Gastrocnemius medialis (tissue), 4 donors: ENCODE data around the gene MRPL32. TPM values are rescaled to one million over a fixed set of nuclear protein-coding genes. Genes with fewer than 3 reads are reported as not detected.

Experiments
- ATAC-seq, 2 donors: fragments of 150-250 bp; one replicate each; pipeline ENCODE4 v1.9.1; 2016
- DNase-seq, 2 donors: peaks; one replicate each; pipeline ENCODE4 v3.0.0-alpha.2; 2019
- H3K27ac ChIP-seq, 4 donors: fragments of 200-600 bp; sonication (generic); 1 replicate in 1 of 4; 2 replicates in 3 of 4; pipeline ENCODE4 v1.5.1; 2016 to 2018; ENCODE audit warnings: mild to moderate bottlenecking in 2 of 4, moderate library complexity in 1 of 4
- H3K27me3 ChIP-seq, 3 donors: fragments of 200-600 bp; sonication (generic) in 2 of 3; 1 replicate in 1 of 3; 2 replicates in 2 of 3; pipeline versions ENCODE4 v1.5.1 to v1.6.0; 2016 to 2019; ENCODE audit warnings: mild to moderate bottlenecking in 1 of 3, moderate library complexity in 1 of 3
- H3K36me3 ChIP-seq, 2 donors: fragments of 200-600 bp; sonication (generic) in 1 of 2; one replicate each; pipeline ENCODE4 v1.5.1; 2017 to 2018
- H3K4me1 ChIP-seq, 2 donors: fragments of 200-600 bp; sonication (generic) in 1 of 2; one replicate each; pipeline ENCODE4 v1.5.1; 2016 to 2017; ENCODE audit warnings: mild to moderate bottlenecking in 2 of 2
- H3K4me3 ChIP-seq, 4 donors: fragments of 200-600 bp; sonication (generic) in 3 of 4; 1 replicate in 1 of 4; 2 replicates in 3 of 4; pipeline ENCODE4 v1.5.1; 2016 to 2019; ENCODE audit warnings: mild to moderate bottlenecking in 2 of 4
- H3K9me3 ChIP-seq, 3 donors: fragments of 200-600 bp; sonication (generic) in 2 of 3; 1 replicate in 1 of 3; 2 replicates in 2 of 3; pipeline ENCODE4 v1.5.1; 2016 to 2019
- CTCF ChIP-seq, 5 experiments: fragments of 450-650 bp in 3 of 5; fragments of 200-600 bp in 2 of 5; sonication (generic) in 2 of 5; IDR thresholded peaks in 4 of 5; conservative IDR thresholded peaks in 1 of 5; 1 replicate in 4 of 5; 2 replicates in 1 of 5; pipeline ENCODE4 v1.5.1; 2016 to 2019; ENCODE audit warnings: antibody characterized with exemption in 5 of 5, mild to moderate bottlenecking in 3 of 5, moderate library complexity in 3 of 5
- POLR2A ChIP-seq, 2 donors: fragments of 450-650 bp; IDR thresholded peaks; one replicate each; pipeline ENCODE4 v1.6.1; 2017; ENCODE audit warnings: antibody characterized with exemption in 2 of 2, mild to moderate bottlenecking in 2 of 2, moderate library complexity in 2 of 2
- in situ Hi-C, 4 donors: fragments of 200-750 bp; cut with MboI; loops; one replicate each; pipeline versions ENCODE4 v1.15.0 to v1.8.0; 2017; ENCODE audit warnings: low sequenced_read_pairs in 4 of 4
- intact Hi-C: fragments of 100-400 bp; cut with DNase I; formaldehyde crosslinking; loops from one replicate; pipeline ENCODE4 v1.15.1; 2023; ENCODE audit warnings: low total_unique reads
- total RNA-seq, 4 donors: library from RNA; depleted of rRNA; stranded (reverse); fragments of >200 nt; gene quantifications; one replicate each; pipeline versions ENCODE4 v1.1.0 to v1.2.3, GENCODE V29; 2016

Gene MRPL32
- total RNA-seq, 4 donors from 2014 or later: 42.6 to 59.2 (median 56.8) TPM

- Histone ChIP-seq H3K4me3 (no peak overlapping the region), H3K27me3 (no peaks in the 10 kb centered on the region), H3K4me1 (no peaks in the 10 kb centered on the region), H3K27ac (no peak overlapping the region), H3K9me3 (no peaks in the 10 kb centered on the region), H3K36me3 (no peaks in the 10 kb centered on the region)
- in situ Hi-C loops (no loop called here), intact Hi-C loops (no loop called here)
- ATAC-seq (no peak), DNase-seq (no peak)
- no peak for TF ChIP-seq POLR2A (IDR thresholded peaks at IDR 0.05)
- TF ChIP-seq CTCF (IDR thresholded peaks at IDR 0.05 in 4 of 5, conservative IDR thresholded peaks at IDR 0.05 in 1 of 5): no peak
Measured at GRCh38 chr7:42980084-42980483, 47.9 kb downstream of the MRPL32 start.

- Histone ChIP-seq H3K27ac (no peak overlapping the region), H3K4me1 (no peaks in the 10 kb centered on the region), H3K4me3 (no peak overlapping the region), H3K9me3 (no peaks in the 10 kb centered on the region), H3K27me3 (no peaks in the 10 kb centered on the region), H3K36me3 (no peaks in the 10 kb centered on the region)
- in situ Hi-C loops (no loop called here), intact Hi-C loops (no loop called here)
- DNase-seq (no peak), ATAC-seq (no peak)
- TF ChIP-seq CTCF (IDR thresholded peaks at IDR 0.05 in 4 of 5, conservative IDR thresholded peaks at IDR 0.05 in 1 of 5) (no peak), POLR2A (IDR thresholded peaks at IDR 0.05) (no peak)
Measured at GRCh38 chr7:42980514-42980913, 48.3 kb downstream of the MRPL32 start.

GRCh38 chr7:42981601-42982000 lies 49.4 kb downstream of the MRPL32 start:
- H3K27me3 ChIP-seq: no peaks in the 10 kb centered on the region
- DNase-seq: no peak
- H3K4me3 ChIP-seq: no peak overlapping the region
- in situ Hi-C loops: no loop called here
- no peak for TF ChIP-seq POLR2A (IDR thresholded peaks at IDR 0.05)
- no peak for TF ChIP-seq CTCF (IDR thresholded peaks at IDR 0.05 in 4 of 5, conservative IDR thresholded peaks at IDR 0.05 in 1 of 5)
- H3K9me3 ChIP-seq: no peaks in the 10 kb centered on the region
- ATAC-seq: no peak
- no peak overlapping the region for H3K27ac ChIP-seq
- no peaks in the 10 kb centered on the region for H3K4me1 ChIP-seq
- intact Hi-C loops: no loop called here
- no peaks in the 10 kb centered on the region for H3K36me3 ChIP-seq

GRCh38 chr7:42982604-42983115 lies 50.5 kb downstream of the MRPL32 start:
- no peaks in the 10 kb centered on the region for H3K27me3 ChIP-seq

More at GRCh38 chr7:42982604-42983115, 50.5 kb downstream of the MRPL32 start:
- intact Hi-C loops: no loop called here
- ATAC-seq (no peak), DNase-seq (no peak)
- no peaks in the 10 kb centered on the region for H3K9me3 ChIP-seq
- H3K36me3 ChIP-seq: no peaks in the 10 kb centered on the region
- H3K4me1 ChIP-seq: no peaks in the 10 kb centered on the region
- in situ Hi-C loops: no loop called here
- H3K27ac ChIP-seq: no peak overlapping the region
- H3K4me3 ChIP-seq: no peak overlapping the region
- no peak for TF ChIP-seq POLR2A (IDR thresholded peaks at IDR 0.05)
- TF ChIP-seq CTCF (IDR thresholded peaks at IDR 0.05 in 4 of 5, conservative IDR thresholded peaks at IDR 0.05 in 1 of 5): no peak
